HG03457 (cell line): Measurements from ENCODE around the gene RAPGEF5.

Source experiments
- ATAC-seq: cut with Tn5 transposase; IDR thresholded peaks from one replicate; pipeline ENCODE4 v1.9.1; 2021; ENCODE audit warnings: moderate number of reproducible peaks; ENCODE audit not compliant: unreplicated experiment

Gene RAPGEF5

GRCh38 chr7:22129166-22129565, 227.8 kb downstream of the RAPGEF5 start:
- ATAC-seq, result no peak

- ATAC-seq, result no peak
These were observed 228.4 kb downstream of the RAPGEF5 start for GRCh38 chr7:22128528-22128920.

- no peak for ATAC-seq
These were observed 229.0 kb downstream of the RAPGEF5 start for GRCh38 chr7:22127835-22128527.

- ATAC-seq, result no peak
These were observed 231.5 kb downstream of the RAPGEF5 start for GRCh38 chr7:22125436-22125835.

GRCh38 chr7:22124941-22125340, 232.0 kb downstream of the RAPGEF5 start:
- no peak for ATAC-seq

- ATAC-seq, result no peak
These were observed 233.8 kb downstream of the RAPGEF5 start for GRCh38 chr7:22123139-22123538.

- no peak for ATAC-seq
These were observed 235.1 kb downstream of the RAPGEF5 start for GRCh38 chr7:22121702-22122474.

- no peak for ATAC-seq
These were observed 236.4 kb downstream of the RAPGEF5 start for GRCh38 chr7:22120391-22121053.

GRCh38 chr7:22117222-22117621, 239.7 kb downstream of the RAPGEF5 start:
- no peak for ATAC-seq

GRCh38 chr7:22116451-22117030, 240.4 kb downstream of the RAPGEF5 start:
- ATAC-seq, result no peak

- ATAC-seq, result no peak
These were observed 241.3 kb downstream of the RAPGEF5 start for GRCh38 chr7:22115689-22116088.

- no peak for ATAC-seq
These were observed 242.4 kb downstream of the RAPGEF5 start for GRCh38 chr7:22114440-22114981.

- ATAC-seq, result no peak
These were observed 243.9 kb downstream of the RAPGEF5 start for GRCh38 chr7:22113041-22113440.

GRCh38 chr7:22111661-22112060, 245.3 kb downstream of the RAPGEF5 start:
- no peak for ATAC-seq

GRCh38 chr7:22110881-22111280, 246.1 kb downstream of the RAPGEF5 start:
- no peak for ATAC-seq

GRCh38 chr7:22110227-22110839, 246.6 kb downstream of the RAPGEF5 start:
- no peak for ATAC-seq

- ATAC-seq, result no peak
These were observed 247.2 kb downstream of the RAPGEF5 start for GRCh38 chr7:22109761-22110160.

GRCh38 chr7:22108151-22108845, 248.7 kb downstream of the RAPGEF5 start:
- no peak for ATAC-seq

GRCh38 chr7:22105550-22105949, 251.4 kb downstream of the RAPGEF5 start:
- ATAC-seq, result no peak
